ENCODE measurements around the gene CDK5.

- no peak for TF ChIP-seq CTCF (IDR thresholded peaks at IDR 0.05)
- TF ChIP-seq POLR2A (IDR thresholded peaks at IDR 0.05): no peak
Measured at GRCh38 chr7:151013356-151013732, 44.4 kb downstream of the CDK5 start.

All from vagina (tissue), 2 donors.